CD4-positive, alpha-beta memory T cell (primary cell): Measurements from ENCODE around the gene CCDC88C. TPM values are rescaled to one million over a fixed set of nuclear protein-coding genes. Genes with fewer than 3 reads are reported as not detected.

Experiments used
- CTCF ChIA-PET: fragments of 350-600 bp; sonication (Branson Sonifier 250); formaldehyde crosslinking; loops from one replicate; lab custom pipeline; 2021; ENCODE audit warnings: inconsistent platforms; ENCODE audit not compliant: partially characterized antibody; lab: Charles Lee
- POLR2A ChIA-PET: fragments of 350-600 bp; sonication (Branson Sonifier 250); formaldehyde crosslinking; loops from one replicate; lab custom pipeline; 2021; ENCODE audit not compliant: partially characterized antibody; lab: Charles Lee
- DNase-seq, 5 donors: peaks; one replicate each; pipeline versions ENCODE4 v3.0.0 to v3.0.0-alpha.2; 2020 to 2022; ENCODE audit warnings: mixed read lengths in 1 of 5
- H3K27ac ChIP-seq: one replicate; pipeline ENCODE4 v1.7.0; 2013; ENCODE audit warnings: low read depth, low read length
- H3K27me3 ChIP-seq: 2 replicates; pipeline ENCODE4 v1.7.0; 2013; ENCODE audit warnings: mild to moderate bottlenecking, low read length, moderate library complexity; ENCODE audit not compliant: insufficient read depth
- H3K36me3 ChIP-seq: 2 replicates; pipeline ENCODE4 v1.7.0; 2013; ENCODE audit warnings: mild to moderate bottlenecking, low read length, moderate library complexity; ENCODE audit not compliant: insufficient read depth
- H3K4me1 ChIP-seq: 2 replicates; pipeline ENCODE4 v1.7.0; 2013; ENCODE audit warnings: mild to moderate bottlenecking, low read length, moderate library complexity; ENCODE audit not compliant: insufficient read depth
- H3K4me3 ChIP-seq, 2 donors: one replicate each; pipeline ENCODE4 v1.7.0; 2013; ENCODE audit warnings: low read length in 2 of 2, mild to moderate bottlenecking in 1 of 2
- H3K9me3 ChIP-seq, 2 donors: one replicate each; pipeline ENCODE4 v1.7.0; 2013; ENCODE audit warnings: low read length in 2 of 2, control low read depth in 1 of 2; ENCODE audit not compliant: control insufficient read depth in 1 of 2
- H3K27ac Mint-ChIP-seq, 7 donors: one replicate each; pipeline ENCODE4 v1.8.0; 2020 to 2021; ENCODE audit warnings: mixed read lengths in 7 of 7, mild to moderate bottlenecking in 6 of 7, inconsistent platforms in 3 of 7, moderate library complexity in 3 of 7
- H3K27me3 Mint-ChIP-seq, 2 donors: one replicate each; pipeline ENCODE4 v1.8.0; 2020 to 2021; ENCODE audit warnings: mixed read lengths in 2 of 2
- H3K36me3 Mint-ChIP-seq, 2 donors: one replicate each; pipeline ENCODE4 v1.8.0; 2020 to 2021; ENCODE audit warnings: mixed read lengths in 2 of 2, inconsistent platforms in 1 of 2, mild to moderate bottlenecking in 1 of 2
- H3K4me1 Mint-ChIP-seq, 4 donors: one replicate each; pipeline ENCODE4 v1.8.0; 2020 to 2021; ENCODE audit warnings: mixed read lengths in 4 of 4, mild to moderate bottlenecking in 1 of 4
- H3K4me3 Mint-ChIP-seq, 8 donors: one replicate each; pipeline ENCODE4 v1.8.0; 2020 to 2021; ENCODE audit warnings: mixed read lengths in 8 of 8, mild to moderate bottlenecking in 7 of 8, moderate library complexity in 6 of 8, inconsistent platforms in 3 of 8
- H3K9me3 Mint-ChIP-seq, 8 donors: one replicate each; pipeline ENCODE4 v1.8.0; 2020 to 2021; ENCODE audit warnings: mixed read lengths in 8 of 8, mild to moderate bottlenecking in 5 of 8, inconsistent platforms in 3 of 8, moderate library complexity in 1 of 8
- intact Hi-C: fragments of 100-400 bp; cut with micrococcal nuclease; formaldehyde crosslinking; loops from one replicate; pipeline ENCODE4 v1.15.1; 2023
- polyA plus RNA-seq, 2 donors: library from polyadenylated mRNA; unstranded; fragments of 300-500 nt; fragmentation: Illumina TruSeq; gene quantifications; one replicate each; pipeline ENCODE4 v1.2.3, GENCODE V29; 2021
- total RNA-seq, 2 experiments: library from RNA; stranded (reverse); gene quantifications; one replicate each; pipeline ENCODE4 v1.2.3, GENCODE V29; 2021

Gene CCDC88C
- total and polyA plus RNA-seq, 4 experiments from 2014 or later: 17.1 to 293 (median 161) TPM

DNA sequence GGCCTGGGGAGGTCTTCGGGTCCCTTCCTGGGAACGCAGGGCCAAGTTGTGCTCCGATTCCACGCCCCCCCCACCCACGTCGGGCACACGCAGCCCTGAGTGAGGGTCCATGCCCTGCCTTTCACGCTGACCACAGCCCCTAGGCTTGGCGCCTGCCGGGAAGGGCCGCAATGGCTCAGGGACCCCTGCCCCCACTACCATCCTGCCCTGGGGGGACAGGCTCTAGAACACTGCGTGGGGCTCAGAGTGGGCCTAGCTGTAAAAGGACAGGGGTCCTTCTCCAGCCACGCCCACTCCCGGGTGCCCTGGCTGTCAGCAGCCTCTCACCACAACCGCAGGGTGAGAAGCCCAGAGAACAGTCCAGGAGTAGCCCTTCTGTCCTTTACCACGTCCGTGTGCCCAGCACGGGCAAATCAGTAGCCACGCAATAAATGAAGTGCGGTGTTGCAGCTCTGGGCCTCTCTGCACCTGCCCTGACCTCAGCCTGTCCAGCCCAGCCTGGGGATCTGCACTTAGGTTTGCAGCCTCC is 163.8 kb downstream of the CCDC88C start:
- Histone ChIP-seq H3K4me3 (peak overlapping the region in 1 of 2 donors; percentile 57), H3K36me3 (no peaks in the 10 kb centered on the region), H3K9me3 (no peaks in the 10 kb centered on the region), H3K27ac (peak overlapping the region; percentile 62), H3K4me1 (peaks cover 95% of the 10 kb centered on the region), H3K27me3 (no peaks in the 10 kb centered on the region)
- Mint-ChIP-seq H3K27me3 (no peaks in the 10 kb centered on the region), H3K4me1 (peaks cover 57 to 90% (median 80%) of the 10 kb centered on the region in 4 donors), H3K36me3 (peaks cover 6 to 9% of the 10 kb centered on the region in 2 donors), H3K27ac (peak overlapping the region; percentile 91 to 98 (median 95)), H3K4me3 (peak overlapping the region; percentile 82 to 86 (median 86)), H3K9me3 (peaks cover 0 to 5% (median 0%) of the 10 kb centered on the region in 8 donors)
- DNase-seq: no peak
- POLR2A ChIA-PET: interaction anchor here (0.8 to 21.6 kb wide), 6 partner anchors 10 to 77 kb away, joined by 3 to 963 read pairs (median 10); partner anchors contain the start of gene GPR68
- intact Hi-C loops: loop anchor here (1.0 to 5.0 kb wide), 2 partner anchors 11 to 37 kb away; no protein-coding TSS in a partner anchor
- CTCF ChIA-PET: interaction anchor here (1.5 kb wide), 1 partner anchor 10 kb away, joined by 5 read pairs; no protein-coding TSS in a partner anchor

DNA sequence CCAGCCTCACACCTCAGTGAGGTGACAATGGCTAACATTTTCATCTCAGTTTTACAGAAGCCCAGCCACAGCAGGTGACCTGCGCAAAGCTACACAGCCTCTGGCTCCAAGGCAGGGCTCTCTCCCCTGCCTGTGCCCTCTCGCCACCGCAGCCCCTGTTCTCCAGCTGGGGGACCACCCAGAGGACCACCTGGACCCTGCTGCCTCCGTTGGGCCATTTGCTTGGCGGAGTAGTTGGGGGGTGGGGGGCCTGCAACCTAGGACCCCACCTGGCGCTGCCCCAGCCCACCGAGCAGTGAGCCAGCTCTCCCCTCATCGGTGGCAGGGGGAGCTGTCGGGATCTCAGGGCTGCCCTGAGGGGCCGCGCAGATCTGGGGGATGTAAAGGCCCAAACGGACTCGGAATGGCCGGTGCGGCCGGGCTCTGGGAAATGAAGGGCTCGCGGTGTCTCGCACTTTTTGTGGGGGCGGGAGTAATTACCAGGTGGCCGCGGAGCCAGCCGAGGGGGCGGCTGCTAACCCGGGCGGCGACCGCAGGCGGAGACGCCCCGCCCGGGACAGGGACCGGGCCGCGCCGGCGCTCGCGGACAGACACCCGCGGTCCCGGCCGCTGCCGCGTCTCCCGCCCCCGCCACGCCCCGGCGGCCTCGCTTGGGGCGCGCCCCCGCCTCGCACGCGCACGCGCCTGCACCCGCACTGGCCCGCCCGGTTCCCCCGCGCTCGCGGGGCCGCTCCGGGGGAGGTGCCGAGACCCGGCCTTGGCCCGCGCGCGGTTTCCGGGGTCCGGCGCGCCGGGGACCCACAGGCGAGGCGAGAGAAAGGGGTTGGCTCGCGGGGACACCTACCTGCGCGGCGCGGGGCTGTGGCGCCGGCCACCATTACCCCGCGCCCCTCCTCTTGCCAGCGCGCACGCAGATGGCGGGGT is 164.5 kb downstream of the CCDC88C start:
- peak overlapping the region; percentile 67 to 86 (median 84) for H3K4me3 Mint-ChIP-seq
- peak overlapping the region; percentile 47 to 57 for H3K4me3 ChIP-seq
- ChIA-PET CTCF (interaction anchor here (0.9 to 4.8 kb wide), 6 partner anchors 9 to 76 kb away, joined by 3 to 38 read pairs (median 6); no protein-coding TSS in a partner anchor), POLR2A (interaction anchor here (0.8 to 21.6 kb wide), 13 partner anchors 9 to 193 kb away, joined by 3 to 963 read pairs (median 6); partner anchors contain the start of genes GPR68 and RPS6KA5)
- peaks cover 95% of the 10 kb centered on the region for H3K4me1 ChIP-seq
- H3K4me1 Mint-ChIP-seq: peaks cover 61 to 90% (median 79%) of the 10 kb centered on the region in 4 donors
- no peaks in the 10 kb centered on the region for H3K9me3 ChIP-seq
- no peaks in the 10 kb centered on the region for H3K36me3 ChIP-seq
- no peaks in the 10 kb centered on the region for H3K27me3 Mint-ChIP-seq
- H3K27me3 ChIP-seq: no peaks in the 10 kb centered on the region
- peaks cover 6 to 9% of the 10 kb centered on the region in 2 donors for H3K36me3 Mint-ChIP-seq
- peak in 4 of 5 donors; percentile 48 to 61 (median 54) for DNase-seq
- peak overlapping the region; percentile 75 for H3K27ac ChIP-seq
- H3K27ac Mint-ChIP-seq: peak overlapping the region; percentile 91 to 99 (median 96)
- peaks cover 0 to 5% (median 0%) of the 10 kb centered on the region in 8 donors for H3K9me3 Mint-ChIP-seq
- intact Hi-C loops: loop anchor here (1.0 to 5.0 kb wide), 2 partner anchors 24 to 36 kb away; no protein-coding TSS in a partner anchor

DNA sequence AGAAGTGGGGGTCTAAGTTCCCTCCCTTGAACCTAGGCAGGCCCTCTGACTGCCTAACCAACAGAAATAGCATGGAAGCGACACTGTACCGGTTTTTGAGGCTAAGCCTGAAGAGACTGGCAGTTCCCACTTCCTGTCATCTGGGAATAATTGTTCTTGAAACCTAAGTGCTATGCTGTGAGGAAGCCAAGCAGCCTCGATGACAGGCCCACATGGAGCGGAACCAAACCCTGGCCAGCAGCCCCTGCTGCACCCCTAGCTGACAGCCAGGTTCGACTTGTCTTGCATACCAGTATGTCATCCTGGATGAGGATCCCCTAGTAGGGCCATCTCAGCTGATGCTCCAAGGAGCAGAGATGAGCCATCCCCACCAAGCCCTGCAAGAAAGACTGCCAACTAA is 166.7 kb downstream of the CCDC88C start:
- Mint-ChIP-seq H3K27ac (peak overlapping the region; percentile 92 to 99 (median 97)), H3K27me3 (no peaks in the 10 kb centered on the region), H3K36me3 (peaks cover 12 to 18% of the 10 kb centered on the region in 2 donors), H3K9me3 (peaks cover 0 to 13% (median 1%) of the 10 kb centered on the region in 8 donors), H3K4me3 (peak overlapping the region in 7 of 8 donors; percentile 17 to 75 (median 68)), H3K4me1 (peaks cover 63 to 90% (median 79%) of the 10 kb centered on the region in 4 donors)
- Histone ChIP-seq H3K9me3 (no peaks in the 10 kb centered on the region), H3K4me1 (peaks cover 95% of the 10 kb centered on the region), H3K27ac (peak overlapping the region; percentile 75), H3K4me3 (no peak overlapping the region), H3K27me3 (no peaks in the 10 kb centered on the region), H3K36me3 (no peaks in the 10 kb centered on the region)
- intact Hi-C loops: loop anchor here (5.0 kb wide), 1 partner anchor 34 kb away; no protein-coding TSS in a partner anchor
- DNase-seq: no peak
- ChIA-PET CTCF (interaction anchor here (1.1 to 4.8 kb wide), 5 partner anchors 23 to 77 kb away, joined by 3 to 38 read pairs (median 14); no protein-coding TSS in a partner anchor), POLR2A (interaction anchor here (0.5 to 21.6 kb wide), 13 partner anchors 7 to 621 kb away, joined by 3 to 963 read pairs (median 7); partner anchors contain the start of gene GPR68)

DNA sequence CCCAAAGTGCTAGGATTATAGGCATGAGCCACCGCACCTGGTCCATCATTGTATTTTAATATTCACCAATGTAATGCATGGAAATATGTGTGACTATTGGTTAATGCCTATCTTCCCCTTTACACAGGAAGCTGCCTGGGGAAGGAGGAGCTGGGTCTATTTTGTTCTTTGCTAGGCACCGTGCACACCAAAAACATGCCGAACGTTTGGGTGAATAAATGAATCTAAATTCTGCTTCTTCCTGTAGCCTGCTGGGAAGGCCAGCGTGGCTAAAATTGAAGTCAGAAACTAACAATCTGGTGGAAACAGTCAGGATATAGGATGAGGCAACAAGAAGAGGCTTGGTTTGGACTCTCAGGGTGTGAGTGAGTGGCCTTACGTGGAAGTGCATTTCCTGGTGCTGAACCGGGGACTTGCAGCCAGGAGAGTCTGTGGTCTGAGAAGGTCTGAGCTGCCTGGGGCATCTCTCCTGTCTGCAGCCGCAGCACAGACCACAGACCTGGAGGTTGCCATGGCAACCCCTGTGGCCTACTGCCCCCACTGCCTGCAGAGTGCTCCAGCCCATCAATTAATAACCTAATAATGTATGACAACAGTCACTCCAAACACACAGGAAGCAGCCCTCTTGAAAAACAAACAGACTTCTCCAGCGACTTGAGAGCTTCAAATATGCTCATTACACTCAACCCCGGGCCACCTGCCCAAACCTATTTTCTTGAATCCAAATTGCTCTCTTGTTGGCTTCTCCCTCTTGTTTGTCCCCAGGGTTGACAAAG is 167.6 kb downstream of the CCDC88C start:
- H3K27ac Mint-ChIP-seq: peak overlapping the region; percentile 92 to 99 (median 97)
- H3K36me3 Mint-ChIP-seq: peaks cover 12 to 20% of the 10 kb centered on the region in 2 donors
- intact Hi-C loops: loop anchor here (5.0 kb wide), 4 partner anchors 33 to 622 kb away; partner anchors contain the start of gene CCDC88C
- H3K9me3 Mint-ChIP-seq: peaks cover 0 to 18% (median 3%) of the 10 kb centered on the region in 8 donors
- peaks cover 95% of the 10 kb centered on the region for H3K4me1 ChIP-seq
- H3K4me1 Mint-ChIP-seq: peaks cover 64 to 90% (median 80%) of the 10 kb centered on the region in 4 donors
- DNase-seq: peak; percentile 41 to 72 (median 53)
- ChIA-PET POLR2A (interaction anchor here (0.7 to 21.6 kb wide), 18 partner anchors 6 to 190 kb away, joined by 3 to 963 read pairs (median 4); partner anchors contain the start of genes GPR68 and RPS6KA5), CTCF (interaction anchor here (0.9 to 4.8 kb wide), 10 partner anchors 9 to 346 kb away, joined by 3 to 38 read pairs (median 4); no protein-coding TSS in a partner anchor)
- H3K27me3 ChIP-seq: no peaks in the 10 kb centered on the region
- H3K36me3 ChIP-seq: no peaks in the 10 kb centered on the region
- peak overlapping the region; percentile 75 for H3K27ac ChIP-seq
- H3K4me3 ChIP-seq: peak overlapping the region in 1 of 2 donors; percentile 25
- no peaks in the 10 kb centered on the region for H3K9me3 ChIP-seq
- H3K4me3 Mint-ChIP-seq: peak overlapping the region; percentile 61 to 75 (median 68)
- H3K27me3 Mint-ChIP-seq: no peaks in the 10 kb centered on the region

DNA sequence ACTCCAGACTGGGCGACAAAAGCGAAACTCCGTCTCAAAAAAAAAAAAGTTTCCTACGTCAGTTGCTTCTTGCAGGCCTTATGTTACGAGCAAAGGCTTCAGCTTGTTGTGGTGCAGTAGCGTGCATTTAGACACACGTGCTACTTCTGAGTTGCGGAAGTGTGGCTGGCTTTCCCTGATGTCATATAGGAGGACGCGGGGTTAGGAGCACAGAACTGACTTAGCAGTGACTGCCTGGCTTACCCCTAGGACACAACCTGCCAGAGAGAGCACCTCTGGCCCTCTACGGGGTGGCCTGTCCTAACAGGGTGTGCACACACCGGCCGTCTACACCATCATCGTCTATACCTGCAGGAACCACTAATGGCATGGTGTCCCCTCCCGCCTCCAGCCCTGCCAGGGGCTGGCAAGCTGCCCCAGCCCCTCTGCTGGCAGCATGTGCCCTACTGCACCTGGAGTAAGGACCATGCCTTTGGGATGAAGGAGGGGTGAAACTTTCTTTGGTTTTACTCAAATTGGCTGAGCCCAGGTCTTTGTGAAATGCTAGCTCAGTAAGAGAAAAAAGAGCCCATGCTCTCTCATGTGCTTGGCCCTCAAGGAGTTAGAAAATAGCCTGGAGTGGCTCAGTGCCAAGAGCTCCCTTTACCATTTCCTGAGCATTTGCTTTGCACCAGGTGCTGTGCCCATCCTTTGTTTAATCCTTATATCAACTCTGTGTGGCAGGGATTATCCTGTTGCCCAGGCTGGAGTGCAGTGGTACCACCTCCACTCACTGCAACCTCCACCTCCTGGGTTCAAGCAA is 171.4 kb downstream of the CCDC88C start:
- peak overlapping the region; percentile 99 for H3K27ac ChIP-seq
- peaks cover 95% of the 10 kb centered on the region for H3K4me1 ChIP-seq
- H3K9me3 Mint-ChIP-seq: peaks cover 0 to 15% (median 3%) of the 10 kb centered on the region in 8 donors
- DNase-seq: peak; percentile 89 to 98 (median 94)
- H3K4me1 Mint-ChIP-seq: peaks cover 67 to 98% (median 83%) of the 10 kb centered on the region in 4 donors
- CTCF ChIA-PET: interaction anchor here (1.0 to 6.4 kb wide), 7 partner anchors 12 to 73 kb away, joined by 3 to 45 read pairs (median 5); no protein-coding TSS in a partner anchor
- H3K4me3 ChIP-seq: no peak overlapping the region
- no peaks in the 10 kb centered on the region for H3K36me3 ChIP-seq
- peak overlapping the region; percentile 80 to 99 (median 92) for H3K4me3 Mint-ChIP-seq
- no peaks in the 10 kb centered on the region for H3K9me3 ChIP-seq
- no peaks in the 10 kb centered on the region for H3K27me3 ChIP-seq
- intact Hi-C loops: loop anchor here (1.0 to 5.0 kb wide), 6 partner anchors 17 to 626 kb away; partner anchors contain the start of genes CCDC88C and RPS6KA5
- H3K27me3 Mint-ChIP-seq: no peaks in the 10 kb centered on the region
- H3K27ac Mint-ChIP-seq: peak overlapping the region; percentile 92 to 100 (median 99)
- peaks cover 14 to 35% of the 10 kb centered on the region in 2 donors for H3K36me3 Mint-ChIP-seq
- POLR2A ChIA-PET: interaction anchor here (0.5 to 21.6 kb wide), 24 partner anchors 8 to 751 kb away, joined by 3 to 963 read pairs (median 4); partner anchors contain the start of genes CCDC88C, DGLUCY and PPP4R3A
